Measurements from ENCODE around the gene MACC1. TPM values are rescaled to one million over a fixed set of nuclear protein-coding genes. Genes with fewer than 3 reads are reported as not detected.

The MACC1 gene
- total RNA-seq, 2 donors from 2014 or later, result 0.14 to 0.56 TPM

GRCh38 chr7:20240080-20240926 is 23.1 kb upstream of the MACC1 start:
- no peak overlapping the region for H3K4me3 ChIP-seq
- TF ChIP-seq CTCF (IDR thresholded peaks at IDR 0.05), result no peak
- no peaks in the 10 kb centered on the region for H3K36me3 ChIP-seq
- DNase-seq (ENCODE audit: low spot score) (no peak), ATAC-seq (ENCODE audit: insufficient number of reproducible peaks, low FRiP score, low read depth) (no peak)
- H3K4me1 ChIP-seq (ENCODE audit: control insufficient read depth in 1 of 2, low read depth in 2 of 2), result no peaks in the 10 kb centered on the region
- H3K27ac ChIP-seq, result no peak overlapping the region
- H3K27me3 ChIP-seq (replicated peaks; ENCODE audit: insufficient read depth), result no peaks in the 10 kb centered on the region
- H3K9me3 ChIP-seq, result no peaks in the 10 kb centered on the region

GRCh38 chr7:20238754-20239324 is 21.7 kb upstream of the MACC1 start:
- H3K4me3 ChIP-seq, result no peak overlapping the region
- no peak overlapping the region for H3K27ac ChIP-seq
- ATAC-seq (ENCODE audit: insufficient number of reproducible peaks, low FRiP score, low read depth), result no peak
- no peak for DNase-seq (ENCODE audit: low spot score)
- H3K9me3 ChIP-seq, result no peaks in the 10 kb centered on the region
- no peaks in the 10 kb centered on the region for H3K36me3 ChIP-seq
- no peaks in the 10 kb centered on the region for H3K27me3 ChIP-seq (replicated peaks; ENCODE audit: insufficient read depth)
- no peaks in the 10 kb centered on the region for H3K4me1 ChIP-seq (ENCODE audit: control insufficient read depth in 1 of 2, low read depth in 2 of 2)
- no peak for TF ChIP-seq CTCF (IDR thresholded peaks at IDR 0.05)

- H3K27ac ChIP-seq, result no peak overlapping the region
- ATAC-seq (ENCODE audit: insufficient number of reproducible peaks, low FRiP score, low read depth) (no peak), DNase-seq (ENCODE audit: low spot score) (no peak)
- H3K27me3 ChIP-seq (replicated peaks; ENCODE audit: insufficient read depth), result no peaks in the 10 kb centered on the region
- no peaks in the 10 kb centered on the region for H3K36me3 ChIP-seq
- TF ChIP-seq CTCF (IDR thresholded peaks at IDR 0.05), result no peak
- no peak overlapping the region for H3K4me3 ChIP-seq
- H3K9me3 ChIP-seq, result no peaks in the 10 kb centered on the region
- H3K4me1 ChIP-seq (ENCODE audit: control insufficient read depth in 1 of 2, low read depth in 2 of 2), result no peaks in the 10 kb centered on the region
These were observed 21.1 kb upstream of the MACC1 start for GRCh38 chr7:20238194-20238753.

GRCh38 chr7:20237464-20238193 is 20.4 kb upstream of the MACC1 start:
- no peak for TF ChIP-seq CTCF (IDR thresholded peaks at IDR 0.05)
- Histone ChIP-seq H3K4me3 (no peak overlapping the region), H3K27ac (no peak overlapping the region), H3K9me3 (no peaks in the 10 kb centered on the region), H3K27me3 (replicated peaks; ENCODE audit: insufficient read depth) (no peaks in the 10 kb centered on the region), H3K4me1 (ENCODE audit: control insufficient read depth in 1 of 2, low read depth in 2 of 2) (no peaks in the 10 kb centered on the region), H3K36me3 (no peaks in the 10 kb centered on the region)
- DNase-seq (ENCODE audit: low spot score) (no peak), ATAC-seq (ENCODE audit: insufficient number of reproducible peaks, low FRiP score, low read depth) (no peak)

GRCh38 chr7:20236790-20237189 is 19.6 kb upstream of the MACC1 start:
- H3K9me3 ChIP-seq, result no peaks in the 10 kb centered on the region

More at GRCh38 chr7:20236790-20237189, 19.6 kb upstream of the MACC1 start:
- no peak for DNase-seq (ENCODE audit: low spot score)
- no peak for TF ChIP-seq CTCF (IDR thresholded peaks at IDR 0.05)
- H3K27ac ChIP-seq, result no peak overlapping the region
- no peak for ATAC-seq (ENCODE audit: insufficient number of reproducible peaks, low FRiP score, low read depth)
- H3K4me3 ChIP-seq, result no peak overlapping the region
- no peaks in the 10 kb centered on the region for H3K4me1 ChIP-seq (ENCODE audit: control insufficient read depth in 1 of 2, low read depth in 2 of 2)
- no peaks in the 10 kb centered on the region for H3K27me3 ChIP-seq (replicated peaks; ENCODE audit: insufficient read depth)
- no peaks in the 10 kb centered on the region for H3K36me3 ChIP-seq
